Sigmoid colon (tissue), 7 donors: Measurements from ENCODE around the gene NPAS1. TPM values are rescaled to one million over a fixed set of nuclear protein-coding genes. Genes with fewer than 3 reads are reported as not detected.

ENCODE experiments used
- DNase-seq: peaks from one replicate; pipeline ENCODE4 v3.0.0-alpha.2; 2019
- H3K27ac ChIP-seq, 4 donors: fragments of 200-600 bp; sonication (generic); one replicate each; pipeline ENCODE4 v1.5.1; 2016 to 2019; ENCODE audit warnings: mild to moderate bottlenecking in 1 of 4
- H3K27me3 ChIP-seq, 3 donors: fragments of 200-600 bp; sonication (generic); one replicate each; pipeline ENCODE4 v1.5.1; 2019; ENCODE audit warnings: mild to moderate bottlenecking in 1 of 3
- H3K36me3 ChIP-seq, 4 donors: fragments of 200-600 bp; sonication (generic); one replicate each; pipeline ENCODE4 v1.5.1; 2016 to 2019
- H3K4me1 ChIP-seq, 4 donors: fragments of 200-600 bp; sonication (generic); one replicate each; pipeline ENCODE4 v1.5.1; 2017 to 2019
- H3K4me3 ChIP-seq, 4 donors: fragments of 200-600 bp; sonication (generic); one replicate each; pipeline ENCODE4 v1.5.1; 2017 to 2019; ENCODE audit warnings: mild to moderate bottlenecking in 2 of 4, moderate library complexity in 1 of 4
- H3K9me3 ChIP-seq, 4 donors: fragments of 200-600 bp in 3 of 4; sonication (generic) in 3 of 4; one replicate each; pipeline versions ENCODE4 v1.5.1 to v1.6.1; 2013 to 2019
- EP300 ChIP-seq, 4 donors: sonication (generic); formaldehyde crosslinking; IDR thresholded peaks; one replicate each; pipeline ENCODE4 v1.6.1; 2017; ENCODE audit warnings: antibody characterized with exemption in 4 of 4
- POLR2A ChIP-seq, 2 donors: fragments of 450-650 bp; IDR thresholded peaks; one replicate each; pipeline ENCODE4 v1.6.1; 2016; ENCODE audit warnings: antibody characterized with exemption in 2 of 2, mild to moderate bottlenecking in 2 of 2, moderate library complexity in 2 of 2
- POLR2AphosphoS5 ChIP-seq, 4 donors: sonication (generic); formaldehyde crosslinking; IDR thresholded peaks; one replicate each; pipeline ENCODE4 v1.6.1; 2017; ENCODE audit warnings: antibody characterized with exemption in 4 of 4
- WGBS, 2 donors: extraction: QIAGEN DNeasy Blood & Tissue Kit; methylation state at CpG; one replicate each; pipeline ENCODE4 v1.1.7; 2013; 5-methylcytosine and 5-hydroxymethylcytosine counted together
- intact Hi-C: fragments of 100-400 bp; cut with DNase I; formaldehyde crosslinking; loops from one replicate; pipeline ENCODE4 v1.15.1; 2023
- polyA plus RNA-seq, 3 donors: library from polyadenylated mRNA; stranded (reverse); fragments of 200-250 nt; gene quantifications; one replicate each; pipeline ENCODE4 v1.2.3, GENCODE V29; 2013
- total RNA-seq, 4 donors: library from RNA; depleted of rRNA; stranded (reverse); fragments of >200 nt; gene quantifications; one replicate each; pipeline ENCODE4 v1.1.0, GENCODE V29; 2016
- TF ChIP-seq, protein P1 (sequence below), 4 experiments: fragments of 450-650 bp in 3 of 4; fragments of 200-600 bp in 1 of 4; IDR thresholded peaks; one replicate each; pipeline ENCODE4 v1.5.1; 2016 to 2019; ENCODE audit warnings: antibody characterized with exemption in 4 of 4, mild to moderate bottlenecking in 3 of 4, moderate library complexity in 2 of 4
- donor health status: healthy with polysubstance abuse.
- donor health status: Bipolar disorder and iron deficiency.
- donor health status: healthy.

NPAS1 gene
- total and polyA plus RNA-seq, 7 donors: 0.28 to 1.4 (median 0.85) TPM; not detected in 3

DNA sequence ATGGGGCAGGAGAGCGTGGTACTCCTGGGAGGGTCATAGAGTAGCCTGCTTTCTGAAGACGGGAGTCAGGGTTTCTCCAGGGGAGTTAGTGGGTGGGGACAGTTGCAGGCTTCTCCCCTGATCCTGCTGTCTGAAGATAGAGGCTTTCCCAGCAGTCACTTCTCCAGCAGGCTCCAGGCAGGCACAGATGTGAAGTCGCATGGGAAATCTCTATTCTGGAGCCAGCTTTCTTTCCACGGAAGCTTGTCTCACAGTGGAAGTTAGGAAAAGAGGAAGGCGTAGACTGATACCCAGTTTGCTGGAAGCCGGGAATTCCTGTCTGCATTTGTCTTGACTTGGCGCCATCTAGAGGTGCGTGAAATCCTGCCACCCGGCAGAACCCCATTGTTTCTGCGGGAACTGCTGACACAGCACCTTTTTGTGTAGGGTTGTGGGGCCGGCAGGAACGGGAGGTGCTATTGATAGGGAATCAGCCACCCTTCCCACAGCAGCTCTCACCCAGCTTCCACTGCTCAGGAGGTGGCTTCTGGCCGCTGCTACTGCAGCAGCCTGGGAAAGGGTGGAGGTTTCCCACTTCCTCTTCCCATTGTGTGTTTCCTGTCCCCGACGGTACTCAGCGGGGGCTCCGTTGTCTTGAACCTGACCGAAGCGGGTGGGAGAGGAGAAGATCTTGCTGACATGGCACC, 28.5 kb upstream of the NPAS1 start:
- no peaks in the 10 kb centered on the region for H3K27me3 ChIP-seq
- intact Hi-C loops: loop anchor here (1.0 to 5.0 kb wide), 2 partner anchors 135 to 234 kb away; no protein-coding TSS in a partner anchor
- DNase-seq: peak; percentile 93
- H3K9me3 ChIP-seq: no peaks in the 10 kb centered on the region
- peaks cover 0 to 17% (median 12%) of the 10 kb centered on the region in 4 donors for H3K4me1 ChIP-seq
- peaks cover 0 to 51% (median 20%) of the 10 kb centered on the region in 4 donors for H3K36me3 ChIP-seq
- no peak overlapping the region for H3K4me3 ChIP-seq
- TF ChIP-seq POLR2AphosphoS5 (IDR thresholded peaks at IDR 0.05): peak in 2 of 4 donors; percentile 44 to 60
- no peak for TF ChIP-seq EP300 (IDR thresholded peaks at IDR 0.05)
- no peak for TF ChIP-seq POLR2A (IDR thresholded peaks at IDR 0.05)
- TF ChIP-seq, protein P1, sequence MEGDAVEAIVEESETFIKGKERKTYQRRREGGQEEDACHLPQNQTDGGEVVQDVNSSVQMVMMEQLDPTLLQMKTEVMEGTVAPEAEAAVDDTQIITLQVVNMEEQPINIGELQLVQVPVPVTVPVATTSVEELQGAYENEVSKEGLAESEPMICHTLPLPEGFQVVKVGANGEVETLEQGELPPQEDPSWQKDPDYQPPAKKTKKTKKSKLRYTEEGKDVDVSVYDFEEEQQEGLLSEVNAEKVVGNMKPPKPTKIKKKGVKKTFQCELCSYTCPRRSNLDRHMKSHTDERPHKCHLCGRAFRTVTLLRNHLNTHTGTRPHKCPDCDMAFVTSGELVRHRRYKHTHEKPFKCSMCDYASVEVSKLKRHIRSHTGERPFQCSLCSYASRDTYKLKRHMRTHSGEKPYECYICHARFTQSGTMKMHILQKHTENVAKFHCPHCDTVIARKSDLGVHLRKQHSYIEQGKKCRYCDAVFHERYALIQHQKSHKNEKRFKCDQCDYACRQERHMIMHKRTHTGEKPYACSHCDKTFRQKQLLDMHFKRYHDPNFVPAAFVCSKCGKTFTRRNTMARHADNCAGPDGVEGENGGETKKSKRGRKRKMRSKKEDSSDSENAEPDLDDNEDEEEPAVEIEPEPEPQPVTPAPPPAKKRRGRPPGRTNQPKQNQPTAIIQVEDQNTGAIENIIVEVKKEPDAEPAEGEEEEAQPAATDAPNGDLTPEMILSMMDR (IDR thresholded peaks at IDR 0.05): peak; percentile 66 to 88 (median 75)
- 25 to 28% methylated on average over 19 of the region's 19 CpGs for WGBS, 2 donors
- H3K27ac ChIP-seq: peak overlapping the region; percentile 51 to 64 (median 58)

- 86 to 87% methylated on average over 25 of the region's 25 CpGs for WGBS, 2 donors
- Histone ChIP-seq H3K4me1 (peaks cover 0 to 17% (median 12%) of the 10 kb centered on the region in 4 donors), H3K4me3 (no peak overlapping the region), H3K9me3 (no peaks in the 10 kb centered on the region), H3K27ac (no peak overlapping the region), H3K27me3 (no peaks in the 10 kb centered on the region), H3K36me3 (peaks cover 0 to 63% (median 20%) of the 10 kb centered on the region in 4 donors)
- TF ChIP-seq POLR2AphosphoS5 (IDR thresholded peaks at IDR 0.05) (peak in 1 of 4 donors; percentile 6), POLR2A (IDR thresholded peaks at IDR 0.05) (no peak)
- DNase-seq: no peak
- intact Hi-C loops: loop anchor here (5.0 kb wide), 1 partner anchor 236 kb away; no protein-coding TSS in a partner anchor
These were observed 26.7 kb upstream of the NPAS1 start for GRCh38 chr19:46992699-46993535.

DNA sequence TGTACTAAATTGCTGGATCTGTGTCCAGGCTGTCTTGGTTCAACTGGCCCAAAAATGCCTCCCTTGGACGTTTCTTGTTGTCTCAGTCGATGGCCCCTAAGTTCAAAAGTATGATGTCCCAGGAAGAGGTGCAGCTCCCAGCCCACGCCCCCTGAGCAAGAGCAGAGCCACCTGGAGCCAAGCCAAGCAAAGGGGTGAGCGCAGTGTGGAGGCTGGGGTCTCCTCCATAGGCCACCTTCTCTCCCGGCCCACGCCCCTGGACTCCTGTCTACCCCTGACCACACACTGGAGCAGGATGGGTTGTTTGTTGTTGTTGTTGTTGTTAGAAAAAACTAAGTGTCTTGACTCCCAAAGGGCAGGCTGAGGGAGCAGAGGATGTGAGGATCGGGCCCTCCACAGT, 26.0 kb upstream of the NPAS1 start:
- Histone ChIP-seq H3K36me3 (peaks cover 0 to 61% (median 22%) of the 10 kb centered on the region in 4 donors), H3K27ac (no peak overlapping the region), H3K27me3 (no peaks in the 10 kb centered on the region), H3K4me3 (no peak overlapping the region), H3K9me3 (no peaks in the 10 kb centered on the region), H3K4me1 (peaks cover 0 to 17% (median 12%) of the 10 kb centered on the region in 4 donors)
- WGBS, 2 donors: 91 to 94% methylated on average over 7 of the region's 7 CpGs
- DNase-seq: no peak
- intact Hi-C loops: loop anchor here (5.0 kb wide), 1 partner anchor 236 kb away; no protein-coding TSS in a partner anchor
- no peak for TF ChIP-seq POLR2A (IDR thresholded peaks at IDR 0.05)
- no peak for TF ChIP-seq EP300 (IDR thresholded peaks at IDR 0.05)
- TF ChIP-seq, protein P1 (IDR thresholded peaks at IDR 0.05): no peak
- no peak for TF ChIP-seq POLR2AphosphoS5 (IDR thresholded peaks at IDR 0.05)

DNA sequence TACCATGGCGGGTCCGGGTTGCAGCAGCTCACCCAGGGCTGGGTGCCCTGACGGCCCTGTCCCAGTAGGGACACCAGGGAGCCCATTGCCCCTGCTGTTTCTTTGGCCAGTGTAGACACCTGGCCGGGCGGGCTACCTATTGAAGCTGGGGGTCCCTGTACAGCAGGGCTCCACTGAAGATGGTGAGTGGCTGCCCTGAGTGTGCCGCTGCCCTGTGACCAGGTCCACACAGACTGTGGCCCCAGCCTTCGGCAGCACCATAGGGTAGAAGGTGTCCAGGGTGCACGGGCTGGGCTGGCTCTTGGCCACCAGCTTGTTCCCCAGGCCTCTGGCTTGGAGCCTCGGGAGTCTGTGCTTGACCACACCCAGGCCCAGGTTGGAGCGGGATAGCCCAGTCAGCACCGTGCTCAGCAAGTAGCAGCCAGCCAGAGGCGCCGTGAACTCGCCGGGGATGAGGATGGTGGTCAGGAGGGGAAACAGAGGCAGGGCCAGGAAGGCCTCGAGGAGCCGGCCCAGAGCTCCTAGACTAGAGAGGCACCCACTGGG, 25.4 kb upstream of the NPAS1 start:
- DNase-seq: no peak
- TF ChIP-seq POLR2AphosphoS5 (IDR thresholded peaks at IDR 0.05) (no peak), EP300 (IDR thresholded peaks at IDR 0.05) (no peak), POLR2A (IDR thresholded peaks at IDR 0.05) (no peak)
- TF ChIP-seq, protein P1 (IDR thresholded peaks at IDR 0.05): no peak
- peaks cover 0 to 59% (median 20%) of the 10 kb centered on the region in 4 donors for H3K36me3 ChIP-seq
- no peak overlapping the region for H3K27ac ChIP-seq
- intact Hi-C loops: loop anchor here (5.0 kb wide), 1 partner anchor 237 kb away; no protein-coding TSS in a partner anchor
- H3K4me3 ChIP-seq: no peak overlapping the region
- no peaks in the 10 kb centered on the region for H3K9me3 ChIP-seq
- 91 to 92% methylated on average over 17 of the region's 17 CpGs for WGBS, 2 donors
- H3K27me3 ChIP-seq: no peaks in the 10 kb centered on the region
- peaks cover 0 to 17% (median 12%) of the 10 kb centered on the region in 4 donors for H3K4me1 ChIP-seq
